Measurements from ENCODE around the gene CASZ1. TPM values are rescaled to one million over a fixed set of nuclear protein-coding genes. Genes with fewer than 3 reads are reported as not detected.

The CASZ1 gene
- polyA plus RNA-seq, 3 donors, result 0.30 to 3.7 (median 0.50) TPM

DNA sequence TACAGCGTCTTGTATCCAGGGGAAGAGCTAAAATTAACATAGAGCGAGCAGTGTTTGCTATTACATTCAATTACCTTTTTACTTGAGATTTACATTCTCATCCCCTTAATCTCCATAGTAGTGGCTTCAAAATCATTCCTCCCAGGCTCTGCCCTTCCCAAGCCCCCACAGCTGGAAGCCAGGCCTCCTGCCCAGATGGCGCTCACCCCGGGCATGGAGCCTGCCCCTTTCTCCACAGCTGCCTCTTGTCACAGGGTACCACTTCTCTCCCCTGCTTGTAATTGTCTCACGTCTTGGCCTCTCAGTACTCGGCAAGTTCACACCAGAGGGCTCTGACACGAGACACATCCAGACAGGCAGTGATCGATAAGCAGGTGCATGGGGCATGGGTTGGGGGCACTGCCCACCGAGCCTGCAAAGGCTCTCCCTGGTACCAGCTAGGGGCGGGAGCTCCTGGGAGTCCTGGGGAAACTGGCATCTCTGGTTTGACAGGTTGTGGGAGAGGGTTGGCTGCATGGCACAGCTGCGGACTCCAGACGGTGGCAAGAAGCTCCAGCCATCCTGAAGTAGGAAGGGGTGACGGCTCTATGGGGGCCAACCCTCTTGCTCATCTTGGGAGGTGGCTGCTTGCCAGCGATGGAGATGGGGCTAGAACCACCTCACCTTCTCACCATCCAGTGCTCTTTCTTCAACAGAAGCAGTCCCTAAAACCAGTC lies 20.1 kb downstream of the CASZ1 start:
- Histone ChIP-seq H3K79me2 (ENCODE audit: insufficient read depth, low read length) (no peaks in the 10 kb centered on the region), H3K27ac (ENCODE audit: low read depth in 1 of 2, low read length in 2 of 2) (no peak overlapping the region), H3K9ac (ENCODE audit: insufficient read depth, low read length, poor library complexity, severe bottlenecking) (no peak overlapping the region), H3K4me3 (replicated peaks in 1 of 3; ENCODE audit: low read depth in 2 of 3, low read length in 3 of 3) (no peak overlapping the region), H4K20me1 (ENCODE audit: insufficient read depth, low read length) (no peaks in the 10 kb centered on the region), H3K9me3 (replicated peaks in 1 of 2; ENCODE audit: control insufficient read depth in 1 of 2, insufficient read depth in 1 of 2, low read length in 2 of 2) (no peaks in the 10 kb centered on the region), H3K4me1 (ENCODE audit: control insufficient read depth in 1 of 2, insufficient read depth in 2 of 2, low read length in 2 of 2) (no peaks in the 10 kb centered on the region), H3K36me3 (replicated peaks in 1 of 2; ENCODE audit: control insufficient read depth in 1 of 2, insufficient read depth in 2 of 2, low read length in 2 of 2) (no peaks in the 10 kb centered on the region), H2AFZ (ENCODE audit: insufficient read depth, low read depth, low read length, poor library complexity, severe bottlenecking) (no peak overlapping the region), H3K27me3 (ENCODE audit: control insufficient read depth in 2 of 2, insufficient read depth in 2 of 2, low read length in 2 of 2) (no peaks in the 10 kb centered on the region), H3K4me2 (replicated peaks; ENCODE audit: extremely low read depth, low read length, poor library complexity, severe bottlenecking) (no peak overlapping the region)
- H3K9me3 Mint-ChIP-seq, result no peaks in the 10 kb centered on the region
- WGBS (ENCODE audit: insufficient coverage), result 90% methylated on average over 8 of the region's 14 CpGs
- DNase-seq, result no peak
- H3K36me3 Mint-ChIP-seq, result no peaks in the 10 kb centered on the region
- H3K4me3 Mint-ChIP-seq, result no peak overlapping the region
- no peak for TF ChIP-seq CTCF (IDR thresholded peaks at IDR 0.05)
- no peaks in the 10 kb centered on the region for H3K4me1 Mint-ChIP-seq
- peaks cover 0 to 6% (median 1%) of the 10 kb centered on the region in 3 donors for H3K27me3 Mint-ChIP-seq (ENCODE audit: low read depth in 3 of 3)
- intact Hi-C loops (cut with micrococcal nuclease), result no loop called here
- no peak overlapping the region for H3K27ac Mint-ChIP-seq

- Histone ChIP-seq H3K4me3 (replicated peaks in 1 of 3; ENCODE audit: low read depth in 2 of 3, low read length in 3 of 3) (no peak overlapping the region), H3K27ac (ENCODE audit: low read depth in 1 of 2, low read length in 2 of 2) (no peak overlapping the region), H4K20me1 (ENCODE audit: insufficient read depth, low read length) (no peaks in the 10 kb centered on the region), H3K27me3 (ENCODE audit: control insufficient read depth in 2 of 2, insufficient read depth in 2 of 2, low read length in 2 of 2) (no peaks in the 10 kb centered on the region), H3K36me3 (replicated peaks in 1 of 2; ENCODE audit: control insufficient read depth in 1 of 2, insufficient read depth in 2 of 2, low read length in 2 of 2) (no peaks in the 10 kb centered on the region), H3K9me3 (replicated peaks in 1 of 2; ENCODE audit: control insufficient read depth in 1 of 2, insufficient read depth in 1 of 2, low read length in 2 of 2) (no peaks in the 10 kb centered on the region), H3K9ac (ENCODE audit: insufficient read depth, low read length, poor library complexity, severe bottlenecking) (no peak overlapping the region), H3K4me1 (ENCODE audit: control insufficient read depth in 1 of 2, insufficient read depth in 2 of 2, low read length in 2 of 2) (no peaks in the 10 kb centered on the region), H2AFZ (ENCODE audit: insufficient read depth, low read depth, low read length, poor library complexity, severe bottlenecking) (no peak overlapping the region), H3K4me2 (replicated peaks; ENCODE audit: extremely low read depth, low read length, poor library complexity, severe bottlenecking) (no peak overlapping the region), H3K79me2 (ENCODE audit: insufficient read depth, low read length) (no peaks in the 10 kb centered on the region)
- Mint-ChIP-seq H3K4me1 (no peaks in the 10 kb centered on the region), H3K27ac (no peak overlapping the region), H3K4me3 (no peak overlapping the region), H3K36me3 (no peaks in the 10 kb centered on the region), H3K27me3 (ENCODE audit: low read depth in 3 of 3) (peaks cover 0 to 6% (median 4%) of the 10 kb centered on the region in 3 donors), H3K9me3 (no peaks in the 10 kb centered on the region)
- WGBS (ENCODE audit: insufficient coverage), result 83% methylated on average over 5 of the region's 9 CpGs
- no peak for DNase-seq
- intact Hi-C loops (cut with micrococcal nuclease), result no loop called here
- no peak for TF ChIP-seq CTCF (IDR thresholded peaks at IDR 0.05)
Observed at GRCh38 chr1:10775763-10776162, 20.7 kb downstream of the CASZ1 start.

Measured in CD14-positive monocyte (primary cell).